Cardiac muscle cell (in vitro differentiated cells and primary cell): ENCODE data around the gene CETN2. TPM values are rescaled to one million over a fixed set of nuclear protein-coding genes. Genes with fewer than 3 reads are reported as not detected.
"Not testable (repeated sequence)": the region's sequence is repeated elsewhere in the genome, so short reads cannot be mapped to it uniquely, and the experiment has no call there.

Source experiments
- DNase-seq, 2 donors: peaks; one replicate each; pipeline versions ENCODE4 v3.0.0 to v3.0.0-alpha.2; 2010 to 2017; ENCODE audit warnings: low read depth in 1 of 2, low spot score in 1 of 2
- H3K27ac ChIP-seq: fragments of 200-600 bp; sonication (generic); 2 replicates; pipeline ENCODE4 v1.5.1; 2016
- H3K27me3 ChIP-seq: fragments of 200-600 bp; sonication (generic); 2 replicates; pipeline ENCODE4 v1.6.0; 2016; ENCODE audit warnings: control low read depth
- H3K36me3 ChIP-seq: fragments of 200-600 bp; sonication (generic); 2 replicates; pipeline ENCODE4 v1.5.1; 2016; ENCODE audit warnings: control low read depth
- H3K4me1 ChIP-seq: fragments of 200-600 bp; sonication (generic); 2 replicates; pipeline ENCODE4 v1.8.1; 2017; ENCODE audit warnings: low read depth, mild to moderate bottlenecking, mixed run types
- H3K4me3 ChIP-seq: fragments of 200-600 bp; sonication (generic); 2 replicates; pipeline ENCODE4 v1.5.1; 2016; ENCODE audit warnings: mild to moderate bottlenecking
- H3K9me3 ChIP-seq: fragments of 200-600 bp; sonication (generic); 2 replicates; pipeline ENCODE4 v1.5.1; 2017; ENCODE audit warnings: low read depth, mild to moderate bottlenecking, control low read depth
- CTCF ChIP-seq: IDR thresholded peaks from 2 replicates; pipeline ENCODE4 v1.5.1; 2012; ENCODE audit warnings: low read depth, mild to moderate bottlenecking, low read length
- polyA plus RNA-seq: library from polyadenylated mRNA; unstranded; fragments of >200 nt; fragmentation: Nextera tagmentation; extraction: Ambion mirVana; gene quantifications from 2 replicates; pipeline ENCODE4 v1.2.1, GENCODE V29; 2016
- total RNA-seq: library from RNA; depleted of rRNA; stranded (reverse); fragments of >200 nt; gene quantifications from 2 replicates; pipeline ENCODE4 v1.2.3, GENCODE V29; 2016

Gene CETN2
- total and polyA plus RNA-seq, 2 experiments from 2014 or later = 62.5 to 88.6 TPM

GRCh38 chrX:152814048-152814447 is 16.5 kb downstream of the CETN2 start:
- no peak for DNase-seq
- H3K27ac ChIP-seq = no peak overlapping the region

GRCh38 chrX:152813206-152813605 is 17.4 kb downstream of the CETN2 start:
- TF ChIP-seq CTCF = no peak
- H3K4me1 ChIP-seq = no peaks in the 10 kb centered on the region
- no peak overlapping the region for H3K27ac ChIP-seq
- no peak overlapping the region for H3K4me3 ChIP-seq
- DNase-seq = no peak
- no peaks in the 10 kb centered on the region for H3K27me3 ChIP-seq
- H3K9me3 ChIP-seq = no peaks in the 10 kb centered on the region
- H3K36me3 ChIP-seq = no peaks in the 10 kb centered on the region

More at GRCh38 chrX:152814048-152814447, 16.5 kb downstream of the CETN2 start:
- no peaks in the 10 kb centered on the region for H3K27me3 ChIP-seq
- TF ChIP-seq CTCF = no peak
- no peaks in the 10 kb centered on the region for H3K4me1 ChIP-seq
- H3K4me3 ChIP-seq = no peak overlapping the region
- no peaks in the 10 kb centered on the region for H3K36me3 ChIP-seq
- H3K9me3 ChIP-seq = no peaks in the 10 kb centered on the region

- no peak for TF ChIP-seq CTCF
- no peak for DNase-seq
- Histone ChIP-seq H3K4me3 (no peak overlapping the region), H3K4me1 (no peaks in the 10 kb centered on the region), H3K9me3 (no peaks in the 10 kb centered on the region), H3K27me3 (no peaks in the 10 kb centered on the region), H3K27ac (no peak overlapping the region), H3K36me3 (no peaks in the 10 kb centered on the region)
Measured at GRCh38 chrX:152810403-152810802, 20.2 kb downstream of the CETN2 start.

GRCh38 chrX:152806035-152806434 is 24.5 kb downstream of the CETN2 start:
- Histone ChIP-seq H3K27ac (no peak overlapping the region), H3K9me3 (no peaks in the 10 kb centered on the region), H3K4me3 (no peak overlapping the region), H3K27me3 (no peaks in the 10 kb centered on the region), H3K36me3 (no peaks in the 10 kb centered on the region), H3K4me1 (no peaks in the 10 kb centered on the region)
- TF ChIP-seq CTCF = no peak
- DNase-seq = no peak

GRCh38 chrX:152798945-152799344 is 31.6 kb downstream of the CETN2 start:
- H3K9me3 ChIP-seq = no peaks in the 10 kb centered on the region
- no peaks in the 10 kb centered on the region for H3K36me3 ChIP-seq
- no peak overlapping the region for H3K27ac ChIP-seq
- no peak for DNase-seq
- H3K4me1 ChIP-seq = no peaks in the 10 kb centered on the region
- TF ChIP-seq CTCF = no peak
- no peak overlapping the region for H3K4me3 ChIP-seq
- no peaks in the 10 kb centered on the region for H3K27me3 ChIP-seq

GRCh38 chrX:152787062-152787461 is 43.5 kb downstream of the CETN2 start:
- H3K27me3 ChIP-seq, H3K27ac ChIP-seq, H3K4me3 ChIP-seq, H3K9me3 ChIP-seq, H3K4me1 ChIP-seq, DNase-seq, H3K36me3 ChIP-seq: not testable (repeated sequence)

Other genes starting within 250 kb of the CETN2 start
- gene GABRQ, start 192.9 kb downstream of the CETN2 start, total RNA-seq = 0.03 TPM in 1 of 2 replicates, not detected in the other
- not detected in 2 replicates for gene GABRQ, start 192.9 kb downstream of the CETN2 start, polyA plus RNA-seq
- gene MAGEA3, start 132.0 kb downstream of the CETN2 start, total RNA-seq = not detected in 2 replicates
- gene MAGEA3, start 132.0 kb downstream of the CETN2 start, polyA plus RNA-seq = not detected in 2 replicates
- gene CSAG2, start 121.5 kb downstream of the CETN2 start, total RNA-seq = not detected in 2 replicates
- not detected in 2 replicates for gene CSAG2, start 121.5 kb downstream of the CETN2 start, polyA plus RNA-seq
- not detected in 2 replicates for gene MAGEA2B, start 116.1 kb downstream of the CETN2 start, total RNA-seq
- gene MAGEA2B, start 116.1 kb downstream of the CETN2 start, polyA plus RNA-seq = 0.29 TPM in 1 of 2 replicates, not detected in the other
- gene CSAG1, start 97.0 kb downstream of the CETN2 start, total RNA-seq = not detected in 2 replicates
- gene CSAG1, start 97.0 kb downstream of the CETN2 start, polyA plus RNA-seq = not detected in 2 replicates
- gene MAGEA12, start 97.0 kb downstream of the CETN2 start, total RNA-seq = not detected in 2 replicates
- gene MAGEA12, start 97.0 kb downstream of the CETN2 start, polyA plus RNA-seq = not detected in 2 replicates
- 0.14 TPM in 1 of 2 replicates, not detected in the other for gene MAGEA2, start 76.9 kb downstream of the CETN2 start, total RNA-seq
- gene MAGEA2, start 76.9 kb downstream of the CETN2 start, polyA plus RNA-seq = 0.82 TPM in 1 of 2 replicates, not detected in the other
- gene CSAG3, start 71.5 kb downstream of the CETN2 start, total RNA-seq = not detected in 2 replicates
- gene CSAG3, start 71.5 kb downstream of the CETN2 start, polyA plus RNA-seq = not detected in 2 replicates
- gene MAGEA6, start 61.1 kb downstream of the CETN2 start, total RNA-seq = not detected in 2 replicates
- not detected in 2 replicates for gene MAGEA6, start 61.1 kb downstream of the CETN2 start, polyA plus RNA-seq
- gene NSDHL, start 306 bp upstream of the CETN2 start, total RNA-seq = 14.6 and 33.7 TPM in 2 replicates
- gene NSDHL, start 306 bp upstream of the CETN2 start, polyA plus RNA-seq = 40.6 and 69.6 TPM in 2 replicates
- 10.3 and 11.7 TPM in 2 replicates for gene ZNF185, start 67.3 kb upstream of the CETN2 start, total RNA-seq
- 9.2 and 10.8 TPM in 2 replicates for gene ZNF185, start 67.3 kb upstream of the CETN2 start, polyA plus RNA-seq
- gene PNMA5, start 163.4 kb upstream of the CETN2 start, total RNA-seq = not detected in 2 replicates
- not detected in 2 replicates for gene PNMA5, start 163.4 kb upstream of the CETN2 start, polyA plus RNA-seq
- 8.3 and 19.7 TPM in 2 replicates for gene PNMA3, start 225.7 kb upstream of the CETN2 start, total RNA-seq
- 8.9 and 20.3 TPM in 2 replicates for gene PNMA3, start 225.7 kb upstream of the CETN2 start, polyA plus RNA-seq
- 3.5 and 8.6 TPM in 2 replicates for gene PNMA6A, start 241.7 kb upstream of the CETN2 start, total RNA-seq
- gene PNMA6A, start 241.7 kb upstream of the CETN2 start, polyA plus RNA-seq = 2.9 and 6.9 TPM in 2 replicates